NCI-H524 (cell line): ENCODE data around the gene COG6.

Experiments
- DNase-seq, 2 experiments: peaks; one replicate each; lab custom pipeline; 2025; lab: John Stamatoyannopoulos, UW

Gene COG6

DNA sequence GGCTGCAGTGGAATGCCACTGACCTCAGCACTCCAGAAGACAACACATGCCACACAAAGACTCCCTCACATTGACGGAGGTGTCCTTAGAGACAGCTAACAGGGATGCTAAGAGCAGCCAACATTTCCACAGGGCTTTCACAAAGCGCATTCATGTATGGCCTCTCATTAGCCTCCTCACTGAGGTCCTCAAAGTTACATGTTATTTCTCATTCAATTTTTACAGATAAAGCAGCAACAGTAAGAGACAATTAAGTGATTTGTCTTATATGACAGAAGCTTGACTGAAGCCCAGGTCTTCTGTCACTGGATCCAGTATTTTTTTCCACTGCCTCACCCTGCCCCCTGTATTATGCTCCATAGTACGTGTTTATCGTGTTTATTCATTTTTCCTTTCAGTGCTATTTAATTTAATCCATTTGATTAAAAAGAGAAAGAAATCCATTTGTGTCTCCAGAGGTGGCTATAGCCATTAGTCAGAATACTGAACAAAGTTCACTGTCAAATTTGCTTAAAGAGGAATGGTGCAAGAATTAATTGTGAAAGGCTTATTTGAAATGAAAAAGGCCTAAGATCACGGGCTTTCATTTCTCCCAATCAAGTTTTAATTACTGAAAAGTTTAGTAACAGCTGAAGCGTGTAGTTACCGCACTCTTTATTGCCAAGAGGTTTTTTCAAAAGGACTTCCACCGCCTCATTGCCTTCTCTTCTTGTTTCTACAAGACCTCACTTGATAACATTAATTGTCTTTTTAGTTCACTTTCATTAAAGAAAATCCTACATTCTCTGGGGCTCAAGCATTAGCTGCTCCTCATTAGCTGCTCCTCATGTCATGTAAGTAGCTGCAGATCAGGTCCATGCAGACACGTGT lies 115.0 kb downstream of the COG6 start:
- no peak for DNase-seq

DNA sequence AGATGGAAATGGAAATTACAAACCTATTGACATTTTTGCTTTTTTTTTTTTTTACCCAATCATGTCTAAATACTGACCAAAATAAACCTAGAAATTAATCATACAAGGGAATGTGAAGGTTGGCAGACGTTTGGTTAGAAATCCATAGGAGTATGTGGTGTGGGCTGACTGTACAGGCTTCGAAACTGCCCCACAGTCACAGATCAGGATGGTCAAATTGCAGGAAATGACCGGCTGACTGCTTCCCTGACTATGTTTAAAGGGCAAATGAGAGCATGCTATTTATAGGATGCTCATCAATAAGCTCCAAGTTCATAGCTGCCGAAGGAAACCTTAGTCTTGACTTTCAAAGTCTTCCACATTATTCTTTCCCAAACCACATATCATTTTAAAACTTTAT lies 118.4 kb downstream of the COG6 start:
- DNase-seq = no peak

GRCh38 chr13:39776439-39776838 lies 121.0 kb downstream of the COG6 start:
- DNase-seq = no peak

DNA sequence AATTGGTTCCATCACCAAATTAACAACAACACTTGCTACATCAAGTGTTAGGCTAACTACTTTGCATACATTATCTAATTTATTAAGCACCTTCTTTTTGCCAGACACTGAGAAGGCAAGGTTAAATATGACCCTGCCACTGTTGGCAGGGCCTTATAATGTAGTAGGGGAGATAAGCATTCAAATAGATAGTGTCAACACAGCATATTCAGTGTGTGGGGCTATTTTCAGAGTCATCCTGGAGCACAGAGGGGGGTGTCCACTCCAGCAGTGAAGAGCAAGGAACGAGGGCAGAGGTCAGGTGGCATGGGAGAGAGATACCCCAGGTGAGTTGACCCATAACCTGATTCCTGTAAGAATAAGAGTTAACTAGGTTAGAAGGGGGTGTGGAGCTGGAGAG lies 121.6 kb downstream of the COG6 start:
- DNase-seq = no peak

GRCh38 chr13:39777527-39778061 lies 122.1 kb downstream of the COG6 start:
- DNase-seq = peak; percentile 38 to 73

DNA sequence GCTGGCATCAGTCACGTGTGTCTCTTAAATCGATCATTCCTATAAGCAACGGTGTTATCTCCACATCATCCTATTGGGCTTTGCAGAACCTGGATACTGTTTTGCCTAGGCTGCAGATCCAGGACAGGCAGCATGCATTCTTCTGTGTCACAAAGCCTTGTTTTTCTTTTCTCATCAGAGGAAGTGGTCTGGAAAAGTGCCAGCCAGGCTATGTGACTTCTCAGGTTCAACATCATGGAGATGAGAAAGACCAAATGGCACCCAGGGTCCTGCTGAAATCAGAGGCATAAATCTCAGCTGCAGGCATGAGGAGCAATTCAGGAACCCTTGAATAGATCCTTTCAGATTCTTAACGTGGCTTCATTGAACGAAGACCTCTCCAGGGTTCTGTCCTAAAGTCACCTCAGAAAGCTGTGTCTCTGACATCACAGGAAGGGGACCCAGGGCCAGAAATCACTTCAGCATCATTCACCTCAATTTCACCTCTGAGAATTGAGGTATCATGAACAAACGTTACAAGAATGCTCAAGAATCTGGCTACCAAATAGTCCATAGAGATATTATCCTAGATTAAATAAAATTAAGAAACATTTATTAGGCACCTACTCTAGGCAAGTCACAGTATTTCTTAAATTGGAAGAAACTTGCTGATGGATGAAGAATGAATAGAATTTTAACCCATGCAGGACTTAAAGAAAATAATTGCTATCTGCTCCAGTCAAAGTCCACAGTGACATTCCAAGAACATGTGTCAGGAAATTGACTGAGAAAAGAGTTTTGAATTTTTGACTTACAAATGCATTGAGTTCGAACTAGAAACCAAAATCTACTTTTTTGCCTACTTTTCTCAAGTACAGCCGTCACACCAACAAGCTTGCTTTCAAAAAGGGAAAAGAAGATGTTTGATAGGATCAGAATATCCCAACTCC lies 124.1 kb downstream of the COG6 start:
- DNase-seq = no peak

DNA sequence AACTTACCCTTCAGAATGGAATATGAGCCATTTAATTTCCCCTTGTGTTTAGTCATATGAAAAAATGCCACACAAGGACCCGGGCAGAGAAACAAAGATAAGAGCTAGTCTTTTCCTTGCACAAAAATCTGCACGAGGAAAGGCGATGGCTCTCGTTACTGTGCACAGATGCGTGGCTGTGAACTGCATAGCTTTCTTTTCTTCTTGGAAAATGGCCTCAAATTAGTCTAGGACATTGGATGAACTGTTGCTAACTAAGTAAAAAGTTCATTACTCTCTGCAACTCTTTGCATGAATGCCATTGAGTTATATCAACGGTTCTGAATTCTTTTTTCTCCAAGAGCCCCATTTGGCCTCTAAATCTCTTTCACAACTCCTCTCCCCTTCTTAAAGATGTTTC lies 125.2 kb downstream of the COG6 start:
- no peak for DNase-seq

DNA sequence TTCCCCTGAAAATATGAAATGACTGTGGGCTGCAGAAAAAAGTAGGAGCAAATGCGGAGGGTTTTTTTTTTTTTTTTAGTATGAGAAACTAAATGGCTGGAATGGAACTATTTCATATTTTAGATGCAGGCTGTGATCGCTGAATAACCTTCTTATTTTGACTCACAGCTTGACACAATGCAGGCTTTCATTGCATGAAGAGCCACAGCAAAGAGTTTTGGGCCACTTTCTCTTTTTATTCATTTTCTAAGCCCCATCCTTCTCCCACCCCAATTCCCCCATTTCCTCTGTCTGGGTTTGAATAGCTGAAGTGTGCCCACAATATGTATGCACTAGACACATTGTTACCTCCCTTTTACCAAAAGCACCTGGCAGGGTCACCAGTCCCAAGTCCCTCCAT lies 125.9 kb downstream of the COG6 start:
- no peak for DNase-seq

- DNase-seq = peak; percentile 1 to 7
Measured at GRCh38 chr13:39783051-39783450, 127.6 kb downstream of the COG6 start.

DNA sequence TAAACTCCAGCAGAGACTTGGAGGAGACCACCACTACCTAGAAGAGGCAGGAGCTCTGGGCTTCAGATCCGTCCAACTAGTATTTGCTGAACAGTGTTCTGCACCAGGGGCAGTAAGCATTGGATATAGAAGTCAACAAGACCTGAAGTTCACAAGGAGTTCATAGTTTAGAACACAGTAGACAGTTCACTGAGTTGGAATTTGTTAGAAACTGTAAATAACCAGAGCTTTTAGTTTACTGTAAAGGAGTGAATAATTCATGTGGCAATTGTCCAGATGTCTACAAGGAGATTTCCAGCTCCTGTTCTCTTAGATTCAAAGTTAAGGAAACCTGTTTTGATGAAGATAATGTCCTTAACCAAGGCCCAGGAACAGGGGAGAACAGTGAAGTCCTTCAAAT lies 128.9 kb downstream of the COG6 start:
- DNase-seq = no peak

DNA sequence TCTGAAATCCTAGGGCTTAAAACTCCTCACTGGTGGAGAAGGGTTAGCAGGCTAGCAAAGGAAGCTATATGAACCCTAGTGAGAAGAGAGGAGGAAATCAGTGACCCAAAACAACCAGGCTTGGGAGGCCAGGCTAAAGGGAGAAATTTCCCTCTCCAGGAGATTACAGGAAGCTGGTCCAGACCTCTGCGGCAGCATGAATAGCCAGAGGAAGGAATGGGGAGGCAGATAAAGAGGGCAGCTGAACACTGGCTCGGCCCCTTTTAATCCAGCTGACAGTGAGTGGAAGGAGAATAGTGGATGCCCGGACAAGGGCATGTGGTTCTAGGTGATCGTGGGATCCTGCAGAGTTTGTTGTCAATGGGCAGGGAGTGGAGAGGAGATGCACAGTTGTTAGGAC lies 130.6 kb downstream of the COG6 start:
- no peak for DNase-seq

GRCh38 chr13:39787086-39787487 lies 131.6 kb downstream of the COG6 start:
- DNase-seq = no peak

- DNase-seq = no peak
Measured at GRCh38 chr13:39788102-39788501, 132.6 kb downstream of the COG6 start.

GRCh38 chr13:39789451-39789850 lies 134.0 kb downstream of the COG6 start:
- no peak for DNase-seq
